K562 (cell line): ENCODE results near the gene FBXL12. TPM values are rescaled to one million over a fixed set of nuclear protein-coding genes. Genes with fewer than 3 reads are reported as not detected.

Source experiments
- ARID3B ChIP-seq: fragments of 250-450 bp; sonication (Bioruptor Pico); IDR thresholded peaks from 2 replicates; pipeline ENCODE4 v1.4.0; 2020; ENCODE audit warnings: borderline replicate concordance
- ATF3 ChIP-seq, 2 experiments: fragments of 450-650 bp in 1 of 2; sonication (generic) in 1 of 2; formaldehyde crosslinking in 1 of 2; IDR thresholded peaks in 1 of 2; conservative IDR thresholded peaks in 1 of 2; 2 replicates each; pipeline versions ENCODE4 v1.6.1 to v1.8.1; 2016 to 2023; ENCODE audit warnings: mild to moderate bottlenecking in 2 of 2, moderate library complexity in 2 of 2, inconsistent platforms in 1 of 2, missing genetic modification reagents in 1 of 2
- ATF4 ChIP-seq: fragments of 450-650 bp; formaldehyde crosslinking; IDR thresholded peaks from 2 replicates; pipeline ENCODE4 v1.4.0; 2022; ENCODE audit warnings: mild to moderate bottlenecking, moderate library complexity
- CBX1 ChIP-seq: sonication (generic); IDR thresholded peaks from 2 replicates; pipeline ENCODE4 v1.6.1; 2016; ENCODE audit warnings: antibody characterized with exemption, low read depth, mild to moderate bottlenecking
- CEBPG ChIP-seq, 3 experiments: fragments of 200-800 bp in 1 of 3; sonication (Bioruptor generic) in 1 of 3; sonication (generic) in 1 of 3; formaldehyde crosslinking in 1 of 3; IDR thresholded peaks in 2 of 3; conservative IDR thresholded peaks in 1 of 3; 2 replicates each; pipeline versions ENCODE4 v1.6.1 to v1.8.0; 2016 to 2022; ENCODE audit warnings: missing compliant biosample characterization in 2 of 3, missing genetic modification characterization in 2 of 3, mild to moderate bottlenecking in 1 of 3, missing genetic modification reagents in 1 of 3
- ELF2 ChIP-seq: fragments of 250-450 bp; sonication (Bioruptor Pico); IDR thresholded peaks from 2 replicates; pipeline ENCODE4 v1.5.0; 2021; ENCODE audit warnings: mild to moderate bottlenecking
- LARP7 ChIP-seq: fragments of 450-650 bp; IDR thresholded peaks from 2 replicates; pipeline ENCODE4 v1.6.1; 2016
- NR2C2 ChIP-seq, 2 experiments: fragments of 200-800 bp in 1 of 2; sonication (Bioruptor generic) in 1 of 2; sonication (generic) in 1 of 2; formaldehyde crosslinking in 1 of 2; IDR thresholded peaks; 2 replicates each; pipeline versions ENCODE4 v1.6.1 to v1.8.0; 2016 to 2022; ENCODE audit warnings: mild to moderate bottlenecking in 1 of 2, missing compliant biosample characterization in 1 of 2, missing genetic modification characterization in 1 of 2, missing genetic modification reagents in 1 of 2
- PCBP2 ChIP-seq: fragments of 200-400 bp; formaldehyde crosslinking; IDR thresholded peaks from 2 replicates; pipeline ENCODE4 v1.6.1; 2018; ENCODE audit warnings: low read length, low read depth, mild to moderate bottlenecking, moderate library complexity; ENCODE audit not compliant: poor library complexity, severe bottlenecking
- POLR3G ChIP-seq: IDR thresholded peaks from 2 replicates; pipeline ENCODE4 v1.6.1; 2011; ENCODE audit not compliant: insufficient read length, insufficient replicate concordance; ENCODE audit errors: extremely low read depth
- SMAD1 ChIP-seq: fragments of 150-350 bp; IDR thresholded peaks from 2 replicates; pipeline ENCODE4 v1.6.1; 2014; ENCODE audit warnings: low read length, low read depth; ENCODE audit not compliant: partially characterized antibody
- U2AF1 ChIP-seq: fragments of 200-400 bp; formaldehyde crosslinking; optimal IDR thresholded peaks from 2 replicates; pipeline ENCODE3; 2017; ENCODE audit warnings: mild to moderate bottlenecking, low read depth, low read length, moderate library complexity
- ZBTB43 ChIP-seq: sonication (generic); formaldehyde crosslinking; IDR thresholded peaks from 2 replicates; pipeline ENCODE4 v1.8.0; 2023; ENCODE audit warnings: mild to moderate bottlenecking, missing genetic modification reagents
- ZC3H11A ChIP-seq: IDR thresholded peaks from 2 replicates; pipeline ENCODE4 v1.6.1; 2012; ENCODE audit warnings: low read depth, low read length, improper control_type of control experiment
- ZFP30 ChIP-seq: fragments of 250-450 bp; sonication (Bioruptor Pico); IDR thresholded peaks from 2 replicates; pipeline ENCODE4 v1.8.0; 2022; ENCODE audit warnings: moderate library complexity, mild to moderate bottlenecking, inconsistent platforms, borderline replicate concordance
- ZNF57 ChIP-seq: fragments of 450-650 bp; formaldehyde crosslinking; IDR thresholded peaks from 2 replicates; pipeline ENCODE4 v1.4.0; 2020; ENCODE audit warnings: mild to moderate bottlenecking, moderate library complexity
- ZNF583 ChIP-seq: fragments of 250-450 bp; sonication (Bioruptor Pico); IDR thresholded peaks from 2 replicates; pipeline ENCODE4 v1.4.0; 2020
- ZNF699 ChIP-seq: fragments of 250-450 bp; sonication (Bioruptor Pico); IDR thresholded peaks from 2 replicates; pipeline ENCODE4 v1.8.0; 2021; ENCODE audit warnings: mild to moderate bottlenecking, moderate library complexity; ENCODE audit not compliant: insufficient replicate concordance
- ZSCAN29 ChIP-seq: fragments of 450-650 bp; IDR thresholded peaks from 2 replicates; pipeline ENCODE4 v1.6.1; 2017
- polyA plus RNA-seq, 8 experiments: library from polyadenylated mRNA; depleted of rRNA in 4 of 8; stranded (reverse) in 5 of 8; unstranded in 3 of 8; fragments of >200 nt; fragmentation: Nextera tagmentation in 2 of 8; fragmentation: Illumina TruSeq in 1 of 8; extraction: Ambion mirVana in 2 of 8; extraction: Trizol in 1 of 8; gene quantifications; 2 replicates each; pipeline versions ENCODE4 v1.2.1 to v1.2.3, GENCODE V29; 2011 to 2014; ENCODE audit warnings: inconsistent platforms in 1 of 8, missing spikeins in 1 of 8
- total RNA-seq, 7 experiments: library from RNA; depleted of rRNA in 6 of 7; stranded (reverse); fragments of >200 nt in 6 of 7; fragmentation: Illumina TruSeq in 2 of 7; extraction: Trizol in 2 of 7; gene quantifications; 2 replicates each; pipeline versions ENCODE4 v1.2.1 to v1.2.3, GENCODE V29; 2011 to 2021; ENCODE audit warnings: low replicate concordance in 1 of 7

The FBXL12 gene
- total and polyA plus RNA-seq, 9 of the 15 experiments (the other 6 are each of a cell fraction or from before 2014, with no cell fraction given), result 2.7 to 40.5 (median 26.5) TPM

GRCh38 chr19:9768175-9769112 is 50.4 kb downstream of the FBXL12 start, which contains the start of gene ZNF846 (continued):
- TF ChIP-seq NR2C2 (CRISPR knock-in tag; IDR thresholded peaks at IDR 0.05) (peak; percentile 78), NR2C2 (tag; IDR thresholded peaks at IDR 0.05) (peak; percentile 92), POLR3G (no peak), ARID3B (CRISPR knock-in tag) (no peak; the same call in 1 of the 2 replicates), ZNF57 (no peak), ZNF583 (CRISPR knock-in tag) (no peak), SMAD1 (peak; percentile 71), U2AF1 (no peak), ZFP30 (no peak), ZNF699 (CRISPR knock-in tag) (no peak), PCBP2 (no peak), ATF4 (CRISPR knock-in tag) (no peak), ELF2 (CRISPR knock-in tag) (peak; percentile 61; the same call in 1 of the 2 replicates), CEBPG (CRISPR knock-in tag; IDR thresholded peaks at IDR 0.05) (no peak), CEBPG (tag; conservative IDR thresholded peaks at IDR 0.05 in 1 of 2, IDR thresholded peaks at IDR 0.05 in 1 of 2) (peak in 1 of 2 experiments; percentile 22; a peak in 1 of 4 replicates), ZBTB43 (CRISPR knock-in tag) (no peak), ZC3H11A (0 out of 2 replicates have a peak, but pooled peaks have one; percentile 19), LARP7 (peak; percentile 60; the same call in 1 of the 2 replicates), ZSCAN29 (no peak), CBX1 (peak; percentile 94), ATF3 (IDR thresholded peaks at IDR 0.05) (peak; percentile 19; the same call in 1 of the 2 replicates), ATF3 (CRISPR knock-in tag; conservative IDR thresholded peaks at IDR 0.05) (no peak)
